GM23338 (cell line): Measurements from ENCODE around the gene PPP4R1. TPM values are rescaled to one million over a fixed set of nuclear protein-coding genes. Genes with fewer than 3 reads are reported as not detected.
A peak's percentile ranks its signal among the peaks of the same experiment; 100 is the strongest.

ENCODE experiments used
- ATAC-seq: fragments of 200-7000 bp; cut with Tn5 transposase; 3 replicates; pipeline ENCODE4 v1.9.1; 2020
- DNase-seq: peaks from one replicate; pipeline ENCODE4 v3.0.0-alpha.2; 2015; ENCODE audit warnings: low spot score
- H2AFZ ChIP-seq: fragments of 200-600 bp; sonication (generic); 2 replicates; pipeline ENCODE4 v1.8.0; 2016; ENCODE audit warnings: antibody characterized with exemption, mild to moderate bottlenecking, moderate library complexity
- H3F3A ChIP-seq: fragments of 200-600 bp; sonication (generic); replicated peaks from 2 replicates; pipeline ENCODE4 v1.8.0; 2017; ENCODE audit warnings: antibody characterized with exemption, mixed run types, low read depth
- H3K27ac ChIP-seq: fragments of 200-600 bp; sonication (generic); 2 replicates; pipeline ENCODE4 v1.6.1; 2016; ENCODE audit warnings: low read depth
- H3K27me3 ChIP-seq: fragments of 200-600 bp; sonication (generic); 2 replicates; pipeline ENCODE4 v1.8.0; 2016; ENCODE audit warnings: mild to moderate bottlenecking, mixed run types, moderate library complexity; ENCODE audit not compliant: insufficient read depth
- H3K36me3 ChIP-seq: fragments of 200-600 bp; sonication (generic); 2 replicates; pipeline ENCODE4 v1.8.0; 2016; ENCODE audit warnings: mild to moderate bottlenecking; ENCODE audit not compliant: insufficient read depth
- H3K4me1 ChIP-seq: fragments of 200-600 bp; sonication (generic); 2 replicates; pipeline ENCODE4 v1.8.0; 2016; ENCODE audit warnings: mild to moderate bottlenecking, moderate library complexity; ENCODE audit not compliant: insufficient read depth
- H3K4me2 ChIP-seq: fragments of 200-600 bp; sonication (generic); 2 replicates; pipeline ENCODE4 v1.7.1; 2017; ENCODE audit warnings: mixed run types
- H3K4me3 ChIP-seq: fragments of 200-600 bp; sonication (generic); 2 replicates; pipeline ENCODE4 v1.6.1; 2016; ENCODE audit warnings: mixed run types
- H3K79me2 ChIP-seq: fragments of 200-600 bp; sonication (generic); replicated peaks from 2 replicates; pipeline ENCODE4 v1.8.0; 2017; ENCODE audit warnings: mild to moderate bottlenecking; ENCODE audit not compliant: insufficient read depth
- H3K9me2 ChIP-seq: fragments of 200-600 bp; sonication (generic); 2 replicates; pipeline ENCODE4 v1.8.0; 2017; ENCODE audit not compliant: insufficient read depth
- H4K20me1 ChIP-seq: fragments of 200-600 bp; sonication (generic); replicated peaks from 2 replicates; pipeline ENCODE4 v1.8.0; 2017; ENCODE audit warnings: mild to moderate bottlenecking; ENCODE audit not compliant: insufficient read depth
- H3K27ac Mint-ChIP-seq: 2 replicates; pipeline ENCODE4 v1.8.0; 2020; ENCODE audit warnings: inconsistent platforms, mild to moderate bottlenecking, moderate library complexity, mixed read lengths
- H3K27me3 Mint-ChIP-seq: 3 replicates; pipeline ENCODE4 v1.8.0; 2022; ENCODE audit warnings: low read depth, mild to moderate bottlenecking, moderate library complexity, mixed read lengths, inconsistent platforms; ENCODE audit not compliant: insufficient read depth, poor library complexity
- H3K36me3 Mint-ChIP-seq: 3 replicates; pipeline ENCODE4 v1.8.0; 2021; ENCODE audit warnings: low read depth, mild to moderate bottlenecking, inconsistent platforms, moderate library complexity, mixed read lengths
- H3K4me1 Mint-ChIP-seq: 3 replicates; pipeline ENCODE4 v1.8.0; 2020; ENCODE audit warnings: mild to moderate bottlenecking, inconsistent platforms, mixed read lengths
- H3K4me3 Mint-ChIP-seq: 3 replicates; pipeline ENCODE4 v1.8.0; 2021; ENCODE audit warnings: moderate library complexity, mild to moderate bottlenecking, inconsistent platforms, mixed read lengths
- H3K9me3 Mint-ChIP-seq: 3 replicates; pipeline ENCODE4 v1.8.0; 2020; ENCODE audit warnings: moderate library complexity, mild to moderate bottlenecking, inconsistent platforms, mixed read lengths
- CREB1 ChIP-seq: fragments of 250-450 bp; sonication (Bioruptor Pico); IDR thresholded peaks from 2 replicates; pipeline ENCODE4 v1.5.0; 2020; ENCODE audit warnings: low read depth, mild to moderate bottlenecking, moderate library complexity
- ETS1 ChIP-seq: IDR thresholded peaks from 2 replicates; pipeline ENCODE4 v1.6.1; 2016; ENCODE audit warnings: antibody characterized with exemption
- EZH2 ChIP-seq: fragments of 200-600 bp; sonication (generic); IDR thresholded peaks from one replicate; pipeline ENCODE4 v1.8.0; 2017; ENCODE audit warnings: antibody characterized with exemption, mild to moderate bottlenecking, low read depth; ENCODE audit not compliant: unreplicated experiment
- EZH2phosphoT487 ChIP-seq: fragments of 200-600 bp; sonication (generic); IDR thresholded peaks from one replicate; pipeline ENCODE4 v1.8.1; 2018; ENCODE audit warnings: antibody characterized with exemption; ENCODE audit not compliant: unreplicated experiment
- JUNB ChIP-seq: IDR thresholded peaks from one replicate; pipeline ENCODE4 v1.6.1; 2016; ENCODE audit warnings: antibody characterized with exemption; ENCODE audit not compliant: unreplicated experiment
- NANOG ChIP-seq: IDR thresholded peaks from 2 replicates; pipeline ENCODE4 v1.6.1; 2016; ENCODE audit warnings: antibody characterized with exemption, borderline replicate concordance
- POLR2AphosphoS5 ChIP-seq: IDR thresholded peaks from 2 replicates; pipeline ENCODE4 v1.6.1; 2016; ENCODE audit warnings: antibody characterized with exemption, low read depth
- STAT1 ChIP-seq: IDR thresholded peaks from one replicate; pipeline ENCODE4 v1.6.1; 2016; ENCODE audit warnings: antibody characterized with exemption; ENCODE audit not compliant: unreplicated experiment
- ZNF114 ChIP-seq: fragments of 250-450 bp; sonication (Bioruptor Pico); IDR thresholded peaks from 2 replicates; pipeline ENCODE4 v1.5.0; 2020; ENCODE audit warnings: mild to moderate bottlenecking, moderate library complexity
- ZNF331 ChIP-seq: fragments of 250-450 bp; sonication (Bioruptor Pico); IDR thresholded peaks from 2 replicates; pipeline ENCODE4 v1.5.0; 2020; ENCODE audit warnings: low read depth, mild to moderate bottlenecking, moderate library complexity
- polyA plus RNA-seq: library from polyadenylated mRNA; unstranded; fragments of >200 nt; fragmentation: Nextera tagmentation; extraction: Ambion mirVana; gene quantifications from 2 replicates; pipeline ENCODE4 v1.2.1, GENCODE V29; 2016
- total RNA-seq: library from RNA; depleted of rRNA; stranded (reverse); fragments of >200 nt; shearing (Covaris generic); gene quantifications from 2 replicates; pipeline ENCODE4 v1.2.3, GENCODE V29; 2014
- TF ChIP-seq, protein P1 (sequence below): fragments of 250-450 bp; sonication (Bioruptor Pico); IDR thresholded peaks from 2 replicates; pipeline ENCODE4 v1.5.0; 2020; ENCODE audit warnings: mild to moderate bottlenecking, moderate library complexity
- TF ChIP-seq, protein P2 (sequence below): IDR thresholded peaks from one replicate; pipeline ENCODE4 v1.6.1; 2018; ENCODE audit warnings: antibody characterized with exemption; ENCODE audit not compliant: unreplicated experiment
- TF ChIP-seq, protein P3 (sequence below), 2 experiments: fragments of 200-600 bp in 1 of 2; sonication (generic) in 1 of 2; conservative IDR thresholded peaks; 2 replicates each; pipeline versions ENCODE4 v1.5.1 to v1.6.1; 2016 to 2017; ENCODE audit warnings: antibody characterized with exemption in 2 of 2, low read depth in 2 of 2, mild to moderate bottlenecking in 2 of 2, moderate library complexity in 1 of 2

Gene PPP4R1
- total and polyA plus RNA-seq, 2 experiments from 2014 or later, result 18.1 to 79.4 TPM

- peaks cover 7% of the 10 kb centered on the region for H3K27me3 Mint-ChIP-seq
- Histone ChIP-seq H3K4me1 (peaks cover 22% of the 10 kb centered on the region), H3K9me2 (no peaks in the 10 kb centered on the region), H3K4me3 (no peak overlapping the region), H4K20me1 (peaks cover 10% of the 10 kb centered on the region; the same call in 1 of the 2 replicates), H3K79me2 (peaks cover 95% of the 10 kb centered on the region), H3K36me3 (no peaks in the 10 kb centered on the region), H3K4me2 (peak overlapping the region; percentile 17; the same call in 1 of the 2 replicates), H3F3A (no peaks in the 10 kb centered on the region), H3K27ac (no peak overlapping the region), H3K27me3 (no peaks in the 10 kb centered on the region), H2AFZ (no peak overlapping the region)
- H3K27ac Mint-ChIP-seq, result peak overlapping the region; percentile 13; the same call in 1 of the 2 replicates
- TF ChIP-seq ETS1 (no peak), ZNF331 (CRISPR knock-in tag) (no peak), JUNB (no peak), STAT1 (no peak), POLR2AphosphoS5 (no peak), NANOG (no peak), ZNF114 (no peak), EZH2 (no peak), CREB1 (CRISPR knock-in tag) (no peak), EZH2phosphoT487 (no peak)
- TF ChIP-seq, protein P1, sequence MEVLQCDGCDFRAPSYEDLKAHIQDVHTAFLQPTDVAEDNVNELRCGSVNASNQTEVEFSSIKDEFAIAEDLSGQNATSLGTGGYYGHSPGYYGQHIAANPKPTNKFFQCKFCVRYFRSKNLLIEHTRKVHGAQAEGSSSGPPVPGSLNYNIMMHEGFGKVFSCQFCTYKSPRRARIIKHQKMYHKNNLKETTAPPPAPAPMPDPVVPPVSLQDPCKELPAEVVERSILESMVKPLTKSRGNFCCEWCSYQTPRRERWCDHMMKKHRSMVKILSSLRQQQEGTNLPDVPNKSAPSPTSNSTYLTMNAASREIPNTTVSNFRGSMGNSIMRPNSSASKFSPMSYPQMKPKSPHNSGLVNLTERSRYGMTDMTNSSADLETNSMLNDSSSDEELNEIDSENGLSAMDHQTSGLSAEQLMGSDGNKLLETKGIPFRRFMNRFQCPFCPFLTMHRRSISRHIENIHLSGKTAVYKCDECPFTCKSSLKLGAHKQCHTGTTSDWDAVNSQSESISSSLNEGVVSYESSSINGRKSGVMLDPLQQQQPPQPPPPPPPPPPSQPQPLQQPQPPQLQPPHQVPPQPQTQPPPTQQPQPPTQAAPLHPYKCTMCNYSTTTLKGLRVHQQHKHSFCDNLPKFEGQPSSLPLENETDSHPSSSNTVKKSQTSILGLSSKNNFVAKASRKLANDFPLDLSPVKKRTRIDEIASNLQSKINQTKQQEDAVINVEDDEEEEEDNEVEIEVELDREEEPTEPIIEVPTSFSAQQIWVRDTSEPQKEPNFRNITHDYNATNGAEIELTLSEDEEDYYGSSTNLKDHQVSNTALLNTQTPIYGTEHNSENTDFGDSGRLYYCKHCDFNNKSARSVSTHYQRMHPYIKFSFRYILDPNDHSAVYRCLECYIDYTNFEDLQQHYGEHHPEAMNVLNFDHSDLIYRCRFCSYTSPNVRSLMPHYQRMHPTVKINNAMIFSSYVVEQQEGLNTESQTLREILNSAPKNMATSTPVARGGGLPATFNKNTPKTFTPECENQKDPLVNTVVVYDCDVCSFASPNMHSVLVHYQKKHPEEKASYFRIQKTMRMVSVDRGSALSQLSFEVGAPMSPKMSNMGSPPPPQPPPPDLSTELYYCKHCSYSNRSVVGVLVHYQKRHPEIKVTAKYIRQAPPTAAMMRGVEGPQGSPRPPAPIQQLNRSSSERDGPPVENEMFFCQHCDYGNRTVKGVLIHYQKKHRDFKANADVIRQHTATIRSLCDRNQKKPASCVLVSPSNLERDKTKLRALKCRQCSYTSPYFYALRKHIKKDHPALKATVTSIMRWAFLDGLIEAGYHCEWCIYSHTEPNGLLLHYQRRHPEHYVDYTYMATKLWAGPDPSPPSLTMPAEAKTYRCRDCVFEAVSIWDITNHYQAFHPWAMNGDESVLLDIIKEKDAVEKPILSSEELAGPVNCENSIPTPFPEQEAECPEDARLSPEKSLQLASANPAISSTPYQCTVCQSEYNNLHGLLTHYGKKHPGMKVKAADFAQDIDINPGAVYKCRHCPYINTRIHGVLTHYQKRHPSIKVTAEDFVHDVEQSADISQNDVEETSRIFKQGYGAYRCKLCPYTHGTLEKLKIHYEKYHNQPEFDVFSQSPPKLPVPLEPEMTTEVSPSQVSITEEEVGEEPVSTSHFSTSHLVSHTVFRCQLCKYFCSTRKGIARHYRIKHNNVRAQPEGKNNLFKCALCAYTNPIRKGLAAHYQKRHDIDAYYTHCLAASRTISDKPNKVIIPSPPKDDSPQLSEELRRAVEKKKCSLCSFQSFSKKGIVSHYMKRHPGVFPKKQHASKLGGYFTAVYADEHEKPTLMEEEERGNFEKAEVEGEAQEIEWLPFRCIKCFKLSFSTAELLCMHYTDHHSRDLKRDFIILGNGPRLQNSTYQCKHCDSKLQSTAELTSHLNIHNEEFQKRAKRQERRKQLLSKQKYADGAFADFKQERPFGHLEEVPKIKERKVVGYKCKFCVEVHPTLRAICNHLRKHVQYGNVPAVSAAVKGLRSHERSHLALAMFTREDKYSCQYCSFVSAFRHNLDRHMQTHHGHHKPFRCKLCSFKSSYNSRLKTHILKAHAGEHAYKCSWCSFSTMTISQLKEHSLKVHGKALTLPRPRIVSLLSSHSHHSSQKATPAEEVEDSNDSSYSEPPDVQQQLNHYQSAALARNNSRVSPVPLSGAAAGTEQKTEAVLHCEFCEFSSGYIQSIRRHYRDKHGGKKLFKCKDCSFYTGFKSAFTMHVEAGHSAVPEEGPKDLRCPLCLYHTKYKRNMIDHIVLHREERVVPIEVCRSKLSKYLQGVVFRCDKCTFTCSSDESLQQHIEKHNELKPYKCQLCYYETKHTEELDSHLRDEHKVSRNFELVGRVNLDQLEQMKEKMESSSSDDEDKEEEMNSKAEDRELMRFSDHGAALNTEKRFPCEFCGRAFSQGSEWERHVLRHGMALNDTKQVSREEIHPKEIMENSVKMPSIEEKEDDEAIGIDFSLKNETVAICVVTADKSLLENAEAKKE (CRISPR knock-in tag), result no peak
- TF ChIP-seq, protein P2, sequence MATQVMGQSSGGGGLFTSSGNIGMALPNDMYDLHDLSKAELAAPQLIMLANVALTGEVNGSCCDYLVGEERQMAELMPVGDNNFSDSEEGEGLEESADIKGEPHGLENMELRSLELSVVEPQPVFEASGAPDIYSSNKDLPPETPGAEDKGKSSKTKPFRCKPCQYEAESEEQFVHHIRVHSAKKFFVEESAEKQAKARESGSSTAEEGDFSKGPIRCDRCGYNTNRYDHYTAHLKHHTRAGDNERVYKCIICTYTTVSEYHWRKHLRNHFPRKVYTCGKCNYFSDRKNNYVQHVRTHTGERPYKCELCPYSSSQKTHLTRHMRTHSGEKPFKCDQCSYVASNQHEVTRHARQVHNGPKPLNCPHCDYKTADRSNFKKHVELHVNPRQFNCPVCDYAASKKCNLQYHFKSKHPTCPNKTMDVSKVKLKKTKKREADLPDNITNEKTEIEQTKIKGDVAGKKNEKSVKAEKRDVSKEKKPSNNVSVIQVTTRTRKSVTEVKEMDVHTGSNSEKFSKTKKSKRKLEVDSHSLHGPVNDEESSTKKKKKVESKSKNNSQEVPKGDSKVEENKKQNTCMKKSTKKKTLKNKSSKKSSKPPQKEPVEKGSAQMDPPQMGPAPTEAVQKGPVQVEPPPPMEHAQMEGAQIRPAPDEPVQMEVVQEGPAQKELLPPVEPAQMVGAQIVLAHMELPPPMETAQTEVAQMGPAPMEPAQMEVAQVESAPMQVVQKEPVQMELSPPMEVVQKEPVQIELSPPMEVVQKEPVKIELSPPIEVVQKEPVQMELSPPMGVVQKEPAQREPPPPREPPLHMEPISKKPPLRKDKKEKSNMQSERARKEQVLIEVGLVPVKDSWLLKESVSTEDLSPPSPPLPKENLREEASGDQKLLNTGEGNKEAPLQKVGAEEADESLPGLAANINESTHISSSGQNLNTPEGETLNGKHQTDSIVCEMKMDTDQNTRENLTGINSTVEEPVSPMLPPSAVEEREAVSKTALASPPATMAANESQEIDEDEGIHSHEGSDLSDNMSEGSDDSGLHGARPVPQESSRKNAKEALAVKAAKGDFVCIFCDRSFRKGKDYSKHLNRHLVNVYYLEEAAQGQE, result no peak
- TF ChIP-seq, protein P3, sequence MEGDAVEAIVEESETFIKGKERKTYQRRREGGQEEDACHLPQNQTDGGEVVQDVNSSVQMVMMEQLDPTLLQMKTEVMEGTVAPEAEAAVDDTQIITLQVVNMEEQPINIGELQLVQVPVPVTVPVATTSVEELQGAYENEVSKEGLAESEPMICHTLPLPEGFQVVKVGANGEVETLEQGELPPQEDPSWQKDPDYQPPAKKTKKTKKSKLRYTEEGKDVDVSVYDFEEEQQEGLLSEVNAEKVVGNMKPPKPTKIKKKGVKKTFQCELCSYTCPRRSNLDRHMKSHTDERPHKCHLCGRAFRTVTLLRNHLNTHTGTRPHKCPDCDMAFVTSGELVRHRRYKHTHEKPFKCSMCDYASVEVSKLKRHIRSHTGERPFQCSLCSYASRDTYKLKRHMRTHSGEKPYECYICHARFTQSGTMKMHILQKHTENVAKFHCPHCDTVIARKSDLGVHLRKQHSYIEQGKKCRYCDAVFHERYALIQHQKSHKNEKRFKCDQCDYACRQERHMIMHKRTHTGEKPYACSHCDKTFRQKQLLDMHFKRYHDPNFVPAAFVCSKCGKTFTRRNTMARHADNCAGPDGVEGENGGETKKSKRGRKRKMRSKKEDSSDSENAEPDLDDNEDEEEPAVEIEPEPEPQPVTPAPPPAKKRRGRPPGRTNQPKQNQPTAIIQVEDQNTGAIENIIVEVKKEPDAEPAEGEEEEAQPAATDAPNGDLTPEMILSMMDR (conservative IDR thresholded peaks at IDR 0.05; ENCODE audit: low read depth in 2 of 2), result no peak
- H3K9me3 Mint-ChIP-seq, result no peaks in the 10 kb centered on the region; the same call in 2 of the 3 replicates
- peaks cover 31% of the 10 kb centered on the region for H3K4me1 Mint-ChIP-seq
- H3K36me3 Mint-ChIP-seq, result peaks cover 30% of the 10 kb centered on the region
- ATAC-seq, result no peak
- no peak overlapping the region for H3K4me3 Mint-ChIP-seq
- DNase-seq, result no peak
These were observed 5.2 kb downstream of the PPP4R1 start for GRCh38 chr18:9609190-9609589.
